Right lung (tissue), 5 donors: Measurements from ENCODE around the gene HSCB. TPM values are rescaled to one million over a fixed set of nuclear protein-coding genes. Genes with fewer than 3 reads are reported as not detected.
"Not testable (repeated sequence)": the region's sequence is repeated elsewhere in the genome, so short reads cannot be mapped to it uniquely, and the experiment has no call there.

Experiments
- DNase-seq, 2 donors: peaks; one replicate each; pipeline ENCODE4 v3.0.0-alpha.2; 2013
- polyA plus RNA-seq, 5 donors: library from polyadenylated mRNA; unstranded; fragments of 120-200 nt; gene quantifications; one replicate each; pipeline versions ENCODE4 v1.2.1 to v1.2.3, GENCODE V29; 2013; ENCODE audit warnings: inconsistent platforms in 1 of 5, low replicate concordance in 1 of 5; ENCODE audit not compliant: insufficient read length in 5 of 5, insufficient read depth in 1 of 5

Gene HSCB
- polyA plus RNA-seq, 5 donors = 19.8 to 23.4 (median 20.7) TPM

- DNase-seq = peak; percentile 26 to 28
Measured at GRCh38 chr22:28783786-28784671, 42.2 kb downstream of the HSCB start.

- no peak for DNase-seq
Measured at GRCh38 chr22:28788601-28789000, 46.8 kb downstream of the HSCB start.

DNA sequence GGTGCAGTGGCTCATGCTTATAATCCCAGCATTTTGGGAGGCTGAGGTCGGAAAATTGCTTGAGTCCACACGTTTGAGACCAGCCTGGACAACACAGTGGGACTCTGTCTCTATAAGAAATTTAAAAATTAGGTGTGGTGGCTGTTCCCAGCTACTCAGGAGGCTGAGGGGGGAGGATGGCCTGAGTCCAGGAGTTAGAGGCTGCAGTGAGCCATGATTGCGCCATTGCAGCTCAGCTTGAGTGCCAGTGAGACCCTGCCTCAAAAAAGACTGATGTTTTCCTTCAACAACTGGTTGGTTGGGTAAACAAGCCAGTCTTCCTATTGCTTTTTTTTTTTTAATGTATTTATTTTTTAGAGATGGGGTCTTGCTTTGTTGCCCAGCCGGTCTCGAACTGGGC lies 49.3 kb downstream of the HSCB start:
- no peak for DNase-seq

GRCh38 chr22:28791841-28792490 lies 50.1 kb downstream of the HSCB start:
- no peak for DNase-seq

DNA sequence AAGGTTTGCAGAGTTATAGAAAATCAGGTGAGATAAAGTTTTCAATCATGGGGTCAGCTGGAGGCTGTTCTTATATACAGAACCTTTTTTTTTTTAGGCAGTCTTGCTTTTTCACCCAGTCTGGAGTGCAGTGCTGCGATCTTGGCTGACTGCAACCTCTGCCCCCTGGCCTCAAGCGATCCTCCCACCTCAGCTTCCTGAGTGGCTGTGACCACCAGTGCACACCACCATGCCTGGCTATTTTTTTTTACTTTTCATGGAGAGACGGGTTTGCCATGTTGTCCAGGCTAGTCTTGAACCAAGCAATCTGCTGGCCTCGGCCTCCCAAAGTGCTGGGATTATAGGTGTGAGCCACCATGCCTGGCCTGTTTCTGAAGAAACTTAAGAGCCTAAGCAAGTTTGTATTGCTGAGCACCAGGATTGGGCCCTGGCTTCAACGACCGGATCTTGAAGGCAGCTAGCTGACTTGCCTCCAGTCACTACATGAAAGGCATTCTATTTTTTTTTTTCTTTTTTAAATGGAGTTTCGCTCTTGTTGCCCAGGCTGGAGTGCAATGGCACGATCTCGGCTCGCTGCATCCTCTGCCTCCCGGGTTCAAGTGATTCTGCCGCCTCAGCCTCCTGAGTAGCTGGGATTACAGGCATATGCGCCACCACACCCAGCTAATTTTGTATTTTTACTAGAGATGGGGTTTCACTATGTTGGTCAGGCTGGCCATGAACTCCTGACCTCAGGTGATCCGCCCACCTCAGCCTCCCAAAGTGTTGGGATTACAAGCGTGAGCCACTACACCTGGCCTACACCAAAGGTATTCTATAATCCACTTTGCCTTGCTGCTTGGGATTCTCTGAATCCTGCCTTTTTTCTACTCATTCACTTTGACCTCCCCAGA lies 50.9 kb downstream of the HSCB start:
- DNase-seq = no peak

GRCh38 chr22:28793976-28794584 lies 52.2 kb downstream of the HSCB start:
- DNase-seq = no peak

- DNase-seq = no peak
Measured at GRCh38 chr22:28795071-28795693, 53.3 kb downstream of the HSCB start.

- DNase-seq = no peak
Measured at GRCh38 chr22:28795932-28796856, 54.4 kb downstream of the HSCB start.

- DNase-seq = peak; percentile 50 to 58
Measured at GRCh38 chr22:28798810-28799605, 57.2 kb downstream of the HSCB start.

GRCh38 chr22:28799606-28800307 lies 57.9 kb downstream of the HSCB start:
- DNase-seq = peak; percentile 68 to 71

- DNase-seq = peak; percentile 96 to 97
Measured at GRCh38 chr22:28800308-28801041, 58.6 kb downstream of the HSCB start, which contains the start of gene XBP1. TSS of gene XBP1 (minus strand) at chr22:28800569.

DNA sequence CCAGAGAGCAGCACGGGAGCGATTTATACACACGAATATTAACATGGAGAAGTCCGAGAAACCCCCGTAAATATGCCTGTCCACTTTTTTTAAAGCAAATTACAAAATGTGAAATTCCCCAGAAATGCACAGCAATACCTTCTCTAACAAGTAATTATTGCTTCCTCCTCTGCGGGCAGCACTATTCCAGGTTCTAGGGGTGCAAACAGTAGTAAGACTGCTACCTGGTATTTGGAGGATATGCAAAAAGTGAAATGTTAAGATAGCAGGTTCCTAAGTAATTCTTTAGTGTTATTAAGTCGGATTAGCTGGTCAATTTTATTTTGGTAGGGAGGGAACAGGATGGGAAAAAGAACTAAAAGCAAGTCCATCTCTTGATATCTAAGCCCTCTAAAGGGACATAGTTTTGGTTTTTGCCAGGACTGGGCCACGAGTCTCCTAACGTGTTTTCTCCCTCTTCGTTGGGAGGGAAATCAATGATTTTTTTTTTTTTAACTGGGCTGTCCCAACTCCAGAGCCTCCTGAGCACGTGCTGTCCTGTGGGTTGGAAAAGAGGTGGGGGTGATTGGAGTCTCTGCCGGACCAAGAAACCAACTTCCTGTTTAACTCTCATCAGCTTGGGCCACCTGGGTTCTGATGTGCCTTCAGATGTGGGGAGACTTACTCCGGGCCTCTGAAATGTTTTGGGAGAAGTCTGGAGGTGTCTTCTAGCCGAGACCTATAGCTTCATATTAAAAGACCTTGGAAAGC lies 60.2 kb downstream of the HSCB start:
- DNase-seq = no peak

DNA sequence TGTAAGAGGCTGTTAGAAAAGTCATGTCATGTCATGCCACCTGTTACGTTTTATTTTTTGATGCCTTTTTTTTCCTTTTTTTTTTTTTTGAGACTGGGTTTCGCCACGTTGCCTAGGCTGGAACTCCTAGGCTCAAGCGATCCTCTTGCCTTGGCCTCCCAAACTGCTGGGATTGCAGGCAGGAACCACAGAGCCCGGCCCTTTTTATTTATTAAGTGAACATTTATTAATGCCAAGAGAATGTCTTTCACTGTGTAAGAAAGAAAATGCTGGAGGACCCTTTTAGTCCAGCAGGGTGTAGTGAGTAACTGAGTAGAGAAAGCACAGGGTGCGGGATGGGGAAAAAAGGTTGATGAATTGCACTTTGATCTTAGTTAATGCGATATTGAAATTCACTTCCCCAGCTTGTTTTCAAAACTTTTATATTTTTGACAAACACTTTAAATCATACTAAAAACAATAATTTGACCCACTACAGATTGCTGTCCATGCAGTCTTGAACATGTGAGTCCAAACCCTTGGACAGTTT lies 60.8 kb downstream of the HSCB start:
- DNase-seq = no peak

DNA sequence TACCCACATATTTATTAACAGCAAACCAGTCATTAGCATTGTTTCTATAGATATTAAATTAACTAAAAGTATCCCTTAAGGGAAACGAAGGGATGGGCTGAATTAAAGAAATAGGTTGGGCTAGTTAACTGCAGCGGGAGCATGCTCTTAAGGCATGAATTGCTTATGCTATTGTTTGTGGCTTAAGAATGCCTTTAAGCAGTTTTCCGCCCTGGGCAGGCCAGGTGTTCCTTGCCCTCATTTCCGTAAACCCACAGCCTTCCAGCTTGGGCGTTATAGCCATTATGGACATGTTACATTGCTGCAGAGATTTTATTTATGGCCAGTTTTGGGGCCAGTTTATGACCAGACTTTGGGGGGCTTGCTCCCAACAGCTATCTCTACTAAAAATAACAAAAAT lies 63.6 kb downstream of the HSCB start:
- not testable (repeated sequence) for DNase-seq
